Glomerular visceral epithelial cell (primary cell): ENCODE results near the gene PI4KB.

Experiments
- DNase-seq: peaks from one replicate; pipeline ENCODE4 v3.0.0-alpha.2; 2016; ENCODE audit errors: extremely low spot score

Gene PI4KB

GRCh38 chr1:151311589-151312331 lies 15.5 kb downstream of the PI4KB start:
- DNase-seq, result peak; percentile 98

- DNase-seq, result no peak
These were observed 16.2 kb downstream of the PI4KB start for GRCh38 chr1:151311011-151311410.

- DNase-seq, result peak; percentile 70
These were observed 17.3 kb downstream of the PI4KB start for GRCh38 chr1:151309811-151310323.

- DNase-seq, result no peak
These were observed 32.3 kb downstream of the PI4KB start for GRCh38 chr1:151294742-151295462.

- DNase-seq, result no peak
These were observed 34.1 kb downstream of the PI4KB start for GRCh38 chr1:151293093-151293492.

GRCh38 chr1:151292207-151293030 lies 34.8 kb downstream of the PI4KB start:
- no peak for DNase-seq

GRCh38 chr1:151290709-151291303 lies 36.4 kb downstream of the PI4KB start:
- DNase-seq, result no peak

- no peak for DNase-seq
These were observed 37.1 kb downstream of the PI4KB start for GRCh38 chr1:151289991-151290708.

- no peak for DNase-seq
These were observed 37.9 kb downstream of the PI4KB start for GRCh38 chr1:151289080-151289935.

GRCh38 chr1:151288502-151288901 lies 38.7 kb downstream of the PI4KB start:
- DNase-seq, result no peak

GRCh38 chr1:151287767-151288500 lies 39.3 kb downstream of the PI4KB start:
- no peak for DNase-seq

GRCh38 chr1:151287341-151287699 lies 39.9 kb downstream of the PI4KB start:
- no peak for DNase-seq

GRCh38 chr1:151286619-151287340 lies 40.4 kb downstream of the PI4KB start:
- DNase-seq, result no peak

- no peak for DNase-seq
These were observed 43.1 kb downstream of the PI4KB start for GRCh38 chr1:151284013-151284577.

- DNase-seq, result peak; percentile 42
These were observed 44.1 kb downstream of the PI4KB start for GRCh38 chr1:151282883-151283725.

- peak; percentile 100 for DNase-seq
These were observed 45.0 kb downstream of the PI4KB start, which contains the start of gene ZNF687 for GRCh38 chr1:151281969-151282882. Gene ZNF687 (plus strand): TSS chr1:151282299. CDS start chr1:151286292, 3,993 bp downstream.
